Measurements from ENCODE around the gene PTGFRN.
A peak's percentile ranks its signal among the peaks of the same experiment; 100 is the strongest.

The PTGFRN gene

DNA sequence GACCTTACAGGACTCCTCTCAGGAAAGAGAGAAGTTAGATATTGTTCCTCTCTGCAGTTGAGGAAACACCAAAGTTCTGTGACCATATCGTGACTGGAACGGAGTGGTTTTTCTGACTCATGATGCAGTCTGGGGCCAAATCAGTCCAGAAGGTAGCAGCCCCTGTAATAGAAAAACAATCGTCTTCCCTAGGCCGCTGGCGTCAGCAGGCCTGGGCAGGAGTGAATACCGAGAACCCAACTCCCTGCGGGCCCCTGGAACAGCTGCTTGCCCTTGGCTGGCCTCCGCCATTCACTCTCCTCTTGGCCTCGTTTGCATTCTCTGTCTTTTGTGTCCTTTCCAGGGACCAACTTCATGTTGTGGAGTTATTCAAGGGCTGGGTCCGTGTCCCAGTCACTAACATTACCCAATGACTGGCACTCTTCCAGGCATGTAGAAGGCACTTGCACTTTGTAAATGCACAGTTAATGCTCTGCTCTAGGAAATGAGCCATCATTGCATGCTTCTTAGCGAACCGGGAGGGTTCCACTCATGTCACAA, 81.0 kb downstream of the PTGFRN start:
- H3K4me3 ChIP-seq (ENCODE audit: low read length in 2 of 2) = no peak overlapping the region
- H3K9me3 ChIP-seq (ENCODE audit: control insufficient read depth in 2 of 2, low read length in 2 of 2) = no peaks in the 10 kb centered on the region
- peaks cover 0 to 26% of the 10 kb centered on the region in 2 donors for H3K4me1 ChIP-seq (ENCODE audit: control insufficient read depth in 2 of 2, insufficient read depth in 2 of 2, low read length in 2 of 2)
- H3K27ac ChIP-seq (ENCODE audit: low read depth in 2 of 2, low read length in 2 of 2) = peak overlapping the region; percentile 1 to 58
- H3K9ac ChIP-seq (ENCODE audit: low read depth in 1 of 2, low read length in 2 of 2) = no peak overlapping the region
- H3K27me3 ChIP-seq (ENCODE audit: control insufficient read depth in 2 of 2, insufficient read depth in 2 of 2, low read length in 2 of 2) = no peaks in the 10 kb centered on the region
- H3K36me3 ChIP-seq (ENCODE audit: control insufficient read depth in 2 of 2, insufficient read depth in 2 of 2, low read length in 2 of 2) = peaks cover 0 to 6% of the 10 kb centered on the region in 2 donors

GRCh38 chr1:116991171-116991845, 81.6 kb downstream of the PTGFRN start:
- H3K27ac ChIP-seq (ENCODE audit: low read depth in 2 of 2, low read length in 2 of 2) = peak overlapping the region in 1 of 2 donors; percentile 58

DNA sequence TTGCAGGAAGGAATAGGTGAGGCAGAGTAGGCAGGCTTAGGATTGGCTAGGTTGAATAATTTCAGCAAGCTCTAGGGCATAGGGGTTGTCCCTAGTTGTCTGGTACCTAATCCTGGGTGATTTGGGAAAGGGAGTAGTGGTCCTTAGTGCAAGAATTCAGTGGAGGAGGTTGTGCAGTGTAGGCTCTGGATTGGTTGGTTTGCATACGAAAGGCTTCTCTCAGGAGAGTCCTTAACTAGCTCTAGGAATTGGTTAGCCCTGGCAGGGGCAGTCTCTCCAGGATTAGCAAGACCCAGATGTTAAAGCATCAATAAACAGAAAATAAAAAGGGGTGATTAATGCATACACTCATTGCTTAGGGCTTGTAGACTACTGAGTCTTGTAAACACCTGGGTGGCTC, 82.2 kb downstream of the PTGFRN start:
- no peak overlapping the region for H3K27ac ChIP-seq (ENCODE audit: low read depth in 2 of 2, low read length in 2 of 2)

More at GRCh38 chr1:116991171-116991845, 81.6 kb downstream of the PTGFRN start:
- Histone ChIP-seq H3K36me3 (ENCODE audit: control insufficient read depth in 2 of 2, insufficient read depth in 2 of 2, low read length in 2 of 2) (peaks cover 0 to 6% of the 10 kb centered on the region in 2 donors), H3K4me3 (ENCODE audit: low read length in 2 of 2) (no peak overlapping the region), H3K9me3 (ENCODE audit: control insufficient read depth in 2 of 2, low read length in 2 of 2) (no peaks in the 10 kb centered on the region), H3K4me1 (ENCODE audit: control insufficient read depth in 2 of 2, insufficient read depth in 2 of 2, low read length in 2 of 2) (peaks cover 0 to 26% of the 10 kb centered on the region in 2 donors), H3K9ac (ENCODE audit: low read depth in 1 of 2, low read length in 2 of 2) (no peak overlapping the region), H3K27me3 (ENCODE audit: control insufficient read depth in 2 of 2, insufficient read depth in 2 of 2, low read length in 2 of 2) (no peaks in the 10 kb centered on the region)

GRCh38 chr1:116993286-116993685, 83.6 kb downstream of the PTGFRN start:
- H3K4me1 ChIP-seq (ENCODE audit: control insufficient read depth in 2 of 2, insufficient read depth in 2 of 2, low read length in 2 of 2) = peaks cover 0 to 18% of the 10 kb centered on the region in 2 donors
- H3K36me3 ChIP-seq (ENCODE audit: control insufficient read depth in 2 of 2, insufficient read depth in 2 of 2, low read length in 2 of 2) = peaks cover 0 to 4% of the 10 kb centered on the region in 2 donors
- no peak overlapping the region for H3K9ac ChIP-seq (ENCODE audit: low read depth in 1 of 2, low read length in 2 of 2)
- no peak overlapping the region for H3K4me3 ChIP-seq (ENCODE audit: low read length in 2 of 2)
- H3K27me3 ChIP-seq (ENCODE audit: control insufficient read depth in 2 of 2, insufficient read depth in 2 of 2, low read length in 2 of 2) = no peaks in the 10 kb centered on the region
- H3K9me3 ChIP-seq (ENCODE audit: control insufficient read depth in 2 of 2, low read length in 2 of 2) = no peaks in the 10 kb centered on the region
- H3K27ac ChIP-seq (ENCODE audit: low read depth in 2 of 2, low read length in 2 of 2) = no peak overlapping the region

More for the DNA sequence above, 82.2 kb downstream of the PTGFRN start:
- Histone ChIP-seq H3K4me1 (ENCODE audit: control insufficient read depth in 2 of 2, insufficient read depth in 2 of 2, low read length in 2 of 2) (peaks cover 0 to 26% of the 10 kb centered on the region in 2 donors), H3K27me3 (ENCODE audit: control insufficient read depth in 2 of 2, insufficient read depth in 2 of 2, low read length in 2 of 2) (no peaks in the 10 kb centered on the region), H3K9me3 (ENCODE audit: control insufficient read depth in 2 of 2, low read length in 2 of 2) (no peaks in the 10 kb centered on the region), H3K4me3 (ENCODE audit: low read length in 2 of 2) (no peak overlapping the region), H3K9ac (ENCODE audit: low read depth in 1 of 2, low read length in 2 of 2) (no peak overlapping the region), H3K36me3 (ENCODE audit: control insufficient read depth in 2 of 2, insufficient read depth in 2 of 2, low read length in 2 of 2) (peaks cover 0 to 6% of the 10 kb centered on the region in 2 donors)

- no peak overlapping the region for H3K4me3 ChIP-seq (ENCODE audit: low read length in 2 of 2)
- H3K9ac ChIP-seq (ENCODE audit: low read depth in 1 of 2, low read length in 2 of 2) = no peak overlapping the region
- H3K27ac ChIP-seq (ENCODE audit: low read depth in 2 of 2, low read length in 2 of 2) = no peak overlapping the region
- peaks cover 0 to 4% of the 10 kb centered on the region in 2 donors for H3K36me3 ChIP-seq (ENCODE audit: control insufficient read depth in 2 of 2, insufficient read depth in 2 of 2, low read length in 2 of 2)
- H3K27me3 ChIP-seq (ENCODE audit: control insufficient read depth in 2 of 2, insufficient read depth in 2 of 2, low read length in 2 of 2) = no peaks in the 10 kb centered on the region
- peaks cover 0 to 6% of the 10 kb centered on the region in 2 donors for H3K4me1 ChIP-seq (ENCODE audit: control insufficient read depth in 2 of 2, insufficient read depth in 2 of 2, low read length in 2 of 2)
- no peaks in the 10 kb centered on the region for H3K9me3 ChIP-seq (ENCODE audit: control insufficient read depth in 2 of 2, low read length in 2 of 2)
These were observed 84.7 kb downstream of the PTGFRN start for GRCh38 chr1:116994411-116994810.

DNA sequence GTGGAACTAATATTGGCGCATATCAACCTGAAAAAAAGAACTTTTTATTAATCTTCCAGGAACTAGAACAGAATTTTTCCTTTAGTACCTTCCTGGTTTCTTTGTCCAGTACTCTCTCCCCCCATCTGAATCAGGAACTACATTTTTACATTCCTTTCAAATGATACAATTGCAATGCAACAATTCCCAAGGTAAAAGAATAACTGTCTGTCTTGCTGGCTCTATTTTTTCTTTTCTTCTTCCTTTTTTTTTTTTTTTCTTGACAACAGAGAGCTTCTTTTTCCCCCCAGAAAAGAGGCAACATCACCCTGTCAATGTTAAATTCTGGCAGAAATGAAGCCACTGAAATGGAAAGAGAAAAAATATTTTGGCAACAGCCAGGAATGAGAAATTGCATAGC, 87.3 kb downstream of the PTGFRN start:
- no peaks in the 10 kb centered on the region for H3K9me3 ChIP-seq (ENCODE audit: control insufficient read depth in 2 of 2, low read length in 2 of 2)
- H3K27me3 ChIP-seq (ENCODE audit: control insufficient read depth in 2 of 2, insufficient read depth in 2 of 2, low read length in 2 of 2) = no peaks in the 10 kb centered on the region
- no peak overlapping the region for H3K4me3 ChIP-seq (ENCODE audit: low read length in 2 of 2)
- peaks cover 0 to 2% of the 10 kb centered on the region in 2 donors for H3K4me1 ChIP-seq (ENCODE audit: control insufficient read depth in 2 of 2, insufficient read depth in 2 of 2, low read length in 2 of 2)
- no peak overlapping the region for H3K27ac ChIP-seq (ENCODE audit: low read depth in 2 of 2, low read length in 2 of 2)
- no peak overlapping the region for H3K9ac ChIP-seq (ENCODE audit: low read depth in 1 of 2, low read length in 2 of 2)
- H3K36me3 ChIP-seq (ENCODE audit: control insufficient read depth in 2 of 2, insufficient read depth in 2 of 2, low read length in 2 of 2) = peaks cover 0 to 4% of the 10 kb centered on the region in 2 donors

DNA sequence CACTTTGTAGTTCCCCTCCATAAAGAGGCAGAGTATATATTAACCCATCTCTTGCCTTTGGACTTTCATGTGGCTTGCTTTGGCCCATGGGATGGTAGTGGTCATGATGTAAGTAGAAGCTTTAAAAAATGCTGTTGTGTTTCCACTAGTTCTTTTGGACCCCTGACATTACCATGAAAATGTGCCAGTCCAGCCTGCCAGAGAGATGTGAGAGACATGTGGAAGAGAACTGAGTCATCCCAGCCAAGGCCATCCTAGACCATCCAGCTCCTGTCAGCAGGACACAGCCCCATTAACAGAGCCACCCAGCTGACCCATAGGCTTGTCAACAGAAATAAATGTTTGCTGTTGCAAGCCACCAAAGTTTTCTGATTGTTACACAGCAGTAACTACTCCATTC, 87.9 kb downstream of the PTGFRN start:
- Histone ChIP-seq H3K4me3 (ENCODE audit: low read length in 2 of 2) (no peak overlapping the region), H3K27ac (ENCODE audit: low read depth in 2 of 2, low read length in 2 of 2) (no peak overlapping the region), H3K27me3 (ENCODE audit: control insufficient read depth in 2 of 2, insufficient read depth in 2 of 2, low read length in 2 of 2) (no peaks in the 10 kb centered on the region), H3K9ac (ENCODE audit: low read depth in 1 of 2, low read length in 2 of 2) (no peak overlapping the region), H3K9me3 (ENCODE audit: control insufficient read depth in 2 of 2, low read length in 2 of 2) (no peaks in the 10 kb centered on the region), H3K4me1 (ENCODE audit: control insufficient read depth in 2 of 2, insufficient read depth in 2 of 2, low read length in 2 of 2) (peaks cover 0 to 3% of the 10 kb centered on the region in 2 donors), H3K36me3 (ENCODE audit: control insufficient read depth in 2 of 2, insufficient read depth in 2 of 2, low read length in 2 of 2) (peaks cover 0 to 4% of the 10 kb centered on the region in 2 donors)

- no peaks in the 10 kb centered on the region for H3K9me3 ChIP-seq (ENCODE audit: control insufficient read depth in 2 of 2, low read length in 2 of 2)
- no peaks in the 10 kb centered on the region for H3K27me3 ChIP-seq (ENCODE audit: control insufficient read depth in 2 of 2, insufficient read depth in 2 of 2, low read length in 2 of 2)
- H3K9ac ChIP-seq (ENCODE audit: low read depth in 1 of 2, low read length in 2 of 2) = no peak overlapping the region
- H3K27ac ChIP-seq (ENCODE audit: low read depth in 2 of 2, low read length in 2 of 2) = no peak overlapping the region
- no peaks in the 10 kb centered on the region for H3K36me3 ChIP-seq (ENCODE audit: control insufficient read depth in 2 of 2, insufficient read depth in 2 of 2, low read length in 2 of 2)
- H3K4me1 ChIP-seq (ENCODE audit: control insufficient read depth in 2 of 2, insufficient read depth in 2 of 2, low read length in 2 of 2) = peaks cover 0 to 3% of the 10 kb centered on the region in 2 donors
- no peak overlapping the region for H3K4me3 ChIP-seq (ENCODE audit: low read length in 2 of 2)
These were observed 89.9 kb downstream of the PTGFRN start for GRCh38 chr1:116999596-116999995.

- Histone ChIP-seq H3K27me3 (ENCODE audit: control insufficient read depth in 2 of 2, insufficient read depth in 2 of 2, low read length in 2 of 2) (no peaks in the 10 kb centered on the region), H3K4me1 (ENCODE audit: control insufficient read depth in 2 of 2, insufficient read depth in 2 of 2, low read length in 2 of 2) (peaks cover 0 to 3% of the 10 kb centered on the region in 2 donors), H3K9ac (ENCODE audit: low read depth in 1 of 2, low read length in 2 of 2) (no peak overlapping the region), H3K9me3 (ENCODE audit: control insufficient read depth in 2 of 2, low read length in 2 of 2) (no peaks in the 10 kb centered on the region), H3K36me3 (ENCODE audit: control insufficient read depth in 2 of 2, insufficient read depth in 2 of 2, low read length in 2 of 2) (no peaks in the 10 kb centered on the region), H3K27ac (ENCODE audit: low read depth in 2 of 2, low read length in 2 of 2) (no peak overlapping the region), H3K4me3 (ENCODE audit: low read length in 2 of 2) (no peak overlapping the region)
These were observed 90.4 kb downstream of the PTGFRN start for GRCh38 chr1:117000142-117000541.

DNA sequence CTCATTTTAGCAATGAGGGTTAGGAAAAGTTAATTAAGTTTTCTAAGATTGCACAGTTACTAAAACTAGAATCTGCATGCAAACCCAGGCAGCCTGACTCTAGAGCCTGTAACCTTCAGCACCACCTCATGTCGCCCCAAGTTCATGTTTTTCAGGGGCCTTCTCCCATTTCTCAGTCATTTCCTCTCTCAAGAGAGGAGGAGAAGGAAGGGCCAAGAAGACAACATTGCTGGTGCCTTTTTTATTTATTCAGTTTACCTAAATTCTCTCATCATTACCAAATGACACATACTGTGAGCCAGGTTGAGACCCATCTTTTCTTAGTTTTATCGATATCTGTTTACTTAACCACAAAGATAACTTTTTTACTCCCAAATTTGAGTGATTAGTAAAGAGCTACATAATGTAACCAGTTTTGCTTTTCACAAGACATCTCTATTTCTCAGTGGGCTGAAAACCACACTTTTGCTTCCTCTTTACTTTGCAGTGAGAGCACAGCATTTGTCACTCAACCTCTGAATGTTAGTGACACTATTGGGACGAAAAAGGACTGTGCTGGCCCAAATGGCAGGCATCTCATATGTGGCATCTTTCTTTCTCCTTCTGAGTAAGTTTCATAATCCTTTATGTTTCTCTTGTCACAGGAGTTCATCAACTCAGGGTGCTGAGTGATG, 91.7 kb downstream of the PTGFRN start, which contains the start of gene CD101:
Gene CD101, plus strand, starts transcription at position 507 of the 674 bp plus-strand sequence. Its CDS starts 58 bp downstream, at position 565.
- Histone ChIP-seq H3K9ac (ENCODE audit: low read depth in 1 of 2, low read length in 2 of 2) (no peak within 1 kb of the TSS), H3K4me1 (ENCODE audit: control insufficient read depth in 2 of 2, insufficient read depth in 2 of 2, low read length in 2 of 2) (peaks cover 0 to 3% of the 10 kb centered on the region in 2 donors), H3K27me3 (ENCODE audit: control insufficient read depth in 2 of 2, insufficient read depth in 2 of 2, low read length in 2 of 2) (no peaks in the 10 kb centered on the region), H3K9me3 (ENCODE audit: control insufficient read depth in 2 of 2, low read length in 2 of 2) (no peaks in the 10 kb centered on the region), H3K36me3 (ENCODE audit: control insufficient read depth in 2 of 2, insufficient read depth in 2 of 2, low read length in 2 of 2) (no peaks in the 10 kb centered on the region), H3K4me3 (ENCODE audit: low read length in 2 of 2) (peak within 1 kb of the TSS in 1 of 2 donors; percentile 42), H3K27ac (ENCODE audit: low read depth in 2 of 2, low read length in 2 of 2) (peak within 1 kb of the TSS in 1 of 2 donors; percentile 57)
